Superior temporal gyrus (tissue), 1 donor: ENCODE data around the gene DLL4.

Experiments used
- DNase-seq: peaks from one replicate; pipeline ENCODE4 v3.0.0-alpha.2; 2016; ENCODE audit errors: extremely low spot score

The DLL4 gene

GRCh38 chr15:40926659-40927494 lies 2.3 kb upstream of the DLL4 start:
- no peak for DNase-seq

- no peak for DNase-seq
These were observed 1.7 kb upstream of the DLL4 start for GRCh38 chr15:40927495-40927872.

- DNase-seq = no peak
These were observed 1.0 kb upstream of the DLL4 start for GRCh38 chr15:40927873-40928806.

- DNase-seq = no peak
These were observed 705 bp downstream of the DLL4 start for GRCh38 chr15:40929660-40930429.

- DNase-seq = no peak
These were observed 1.5 kb downstream of the DLL4 start for GRCh38 chr15:40930430-40931299.

GRCh38 chr15:40931300-40932142 lies 2.4 kb downstream of the DLL4 start:
- no peak for DNase-seq

- no peak for DNase-seq
These were observed 3.0 kb downstream of the DLL4 start for GRCh38 chr15:40932156-40932555.

GRCh38 chr15:40932649-40933516 lies 3.7 kb downstream of the DLL4 start:
- DNase-seq = no peak

GRCh38 chr15:40933517-40933902 lies 4.4 kb downstream of the DLL4 start:
- no peak for DNase-seq

- no peak for DNase-seq
These were observed 5.3 kb downstream of the DLL4 start for GRCh38 chr15:40934457-40934856.

GRCh38 chr15:40936234-40936708 lies 7.1 kb downstream of the DLL4 start:
- DNase-seq = no peak

GRCh38 chr15:40936709-40937666 lies 7.8 kb downstream of the DLL4 start:
- no peak for DNase-seq

GRCh38 chr15:40937762-40938535 lies 8.8 kb downstream of the DLL4 start:
- no peak for DNase-seq

GRCh38 chr15:40938536-40938870 lies 9.4 kb downstream of the DLL4 start:
- no peak for DNase-seq

GRCh38 chr15:40940296-40940801 lies 11.2 kb downstream of the DLL4 start:
- DNase-seq = peak; percentile 21

GRCh38 chr15:40941068-40941527 lies 12.0 kb downstream of the DLL4 start:
- DNase-seq = no peak
